HEK293 (cell line): ENCODE results near the gene WBP2NL.

ENCODE experiments used
- CTCF ChIA-PET: fragments of 350-600 bp; formaldehyde crosslinking; extraction: SDS; loops from one replicate; lab custom pipeline; 2021; ENCODE audit warnings: antibody characterized with exemption; lab: Yijun Ruan, JAX
- POLR2A ChIA-PET: fragments of 300-600 bp; formaldehyde crosslinking; extraction: SDS; loops from one replicate; lab custom pipeline; 2020; ENCODE audit warnings: antibody characterized with exemption, inconsistent platforms; lab: Yijun Ruan, JAX
- H3K27ac ChIP-seq: fragments of 200-500 bp; sonication (Bioruptor generic); 2 replicates; pipeline ENCODE4 v1.5.1; 2014; ENCODE audit warnings: low read depth, low read length, control low read depth, inconsistent platforms; ENCODE audit errors: extremely low read depth
- H3K36me3 ChIP-seq, 2 experiments: fragments of 200-500 bp in 1 of 2; sonication (Bioruptor generic) in 1 of 2; 1 replicate in 1 of 2; 2 replicates in 1 of 2; pipeline ENCODE4 v1.5.1; 2014 to 2017; ENCODE audit warnings: inconsistent platforms in 2 of 2, low read length in 2 of 2; ENCODE audit not compliant: control insufficient read depth in 2 of 2, insufficient read depth in 1 of 2
- H3K4me1 ChIP-seq: fragments of 200-500 bp; sonication (Bioruptor generic); 2 replicates; pipeline ENCODE4 v1.5.1; 2014; ENCODE audit warnings: mild to moderate bottlenecking, low read length, inconsistent platforms; ENCODE audit not compliant: control insufficient read depth, insufficient read depth
- H3K4me3 ChIP-seq: 2 replicates; pipeline ENCODE4 v1.5.1; 2011; ENCODE audit warnings: low read depth, mild to moderate bottlenecking, control low read depth, low read length, moderate library complexity
- H3K9me3 ChIP-seq: fragments of 200-500 bp; sonication (Bioruptor generic); 2 replicates; pipeline ENCODE4 v1.5.1; 2014; ENCODE audit warnings: low read depth, low read length, inconsistent platforms; ENCODE audit not compliant: control insufficient read depth, insufficient read depth
- PRDM1 ChIP-seq: fragments of 450-650 bp; formaldehyde crosslinking; IDR thresholded peaks from 2 replicates; pipeline ENCODE4; 2016; ENCODE audit warnings: missing biosample characterization, missing genetic modification characterization
- SP7 ChIP-seq: fragments of 450-650 bp; formaldehyde crosslinking; IDR thresholded peaks from 2 replicates; pipeline ENCODE4 v1.5.1; 2016; ENCODE audit warnings: missing biosample characterization, missing genetic modification characterization
- TCF7L2 ChIP-seq: IDR thresholded peaks from 2 replicates; pipeline ENCODE4 v1.6.1; 2011; ENCODE audit warnings: low read depth, mild to moderate bottlenecking, inconsistent platforms, low read length, moderate library complexity, borderline replicate concordance
- ZBTB17 ChIP-seq: fragments of 450-650 bp; formaldehyde crosslinking; IDR thresholded peaks from 2 replicates; pipeline ENCODE4 v1.5.1; 2016; ENCODE audit warnings: missing biosample characterization, missing genetic modification characterization
- ZBTB8A ChIP-seq: fragments of 450-650 bp; formaldehyde crosslinking; IDR thresholded peaks from 2 replicates; pipeline ENCODE4 v1.5.1; 2016; ENCODE audit warnings: missing biosample characterization, missing genetic modification characterization
- ZFP3 ChIP-seq: fragments of 450-650 bp; formaldehyde crosslinking; IDR thresholded peaks from 2 replicates; pipeline ENCODE4 v1.5.1; 2016; ENCODE audit warnings: low read depth, missing biosample characterization, missing genetic modification characterization
- ZNF184 ChIP-seq: fragments of 450-650 bp; IDR thresholded peaks from 2 replicates; pipeline ENCODE4 v1.5.1; 2018; ENCODE audit warnings: missing biosample characterization, mild to moderate bottlenecking, missing genetic modification characterization
- ZNF211 ChIP-seq: fragments of 450-650 bp; formaldehyde crosslinking; IDR thresholded peaks from 2 replicates; pipeline ENCODE4 v1.5.1; 2016; ENCODE audit warnings: low read depth, missing biosample characterization, missing genetic modification characterization
- ZNF214 ChIP-seq: fragments of 450-650 bp; formaldehyde crosslinking; IDR thresholded peaks from 2 replicates; pipeline ENCODE4 v1.5.1; 2017; ENCODE audit warnings: missing biosample characterization, mild to moderate bottlenecking, missing genetic modification characterization, borderline replicate concordance
- ZNF391 ChIP-seq: fragments of 450-650 bp; formaldehyde crosslinking; IDR thresholded peaks from 2 replicates; pipeline ENCODE4 v1.5.1; 2016; ENCODE audit warnings: low read depth, missing biosample characterization, missing genetic modification characterization, borderline replicate concordance
- ZNF530 ChIP-seq: fragments of 450-650 bp; formaldehyde crosslinking; IDR thresholded peaks from 2 replicates; pipeline ENCODE4 v1.5.1; 2016; ENCODE audit warnings: low read depth, missing biosample characterization, missing genetic modification characterization
- ZNF544 ChIP-seq: fragments of 450-650 bp; formaldehyde crosslinking; IDR thresholded peaks from 2 replicates; pipeline ENCODE4 v1.5.0; 2017; ENCODE audit warnings: missing biosample characterization, missing genetic modification characterization
- ZNF610 ChIP-seq: fragments of 450-650 bp; formaldehyde crosslinking; IDR thresholded peaks from 2 replicates; pipeline ENCODE4 v1.5.1; 2016; ENCODE audit warnings: missing biosample characterization, missing genetic modification characterization, borderline replicate concordance
- ZNF621 ChIP-seq: fragments of 450-650 bp; formaldehyde crosslinking; IDR thresholded peaks from 2 replicates; pipeline ENCODE4 v1.5.1; 2017; ENCODE audit warnings: missing biosample characterization, missing genetic modification characterization
- ZNF629 ChIP-seq: fragments of 450-650 bp; formaldehyde crosslinking; IDR thresholded peaks from 2 replicates; pipeline ENCODE4 v1.5.1; 2017; ENCODE audit warnings: missing biosample characterization, missing genetic modification characterization
- ZNF677 ChIP-seq: fragments of 450-650 bp; IDR thresholded peaks from 2 replicates; pipeline ENCODE4 v1.5.0; 2018; ENCODE audit warnings: missing biosample characterization, mild to moderate bottlenecking, missing genetic modification characterization, moderate library complexity
- ZNF830 ChIP-seq: fragments of 450-650 bp; IDR thresholded peaks from 2 replicates; pipeline ENCODE4 v1.5.0; 2018; ENCODE audit warnings: missing biosample characterization, missing genetic modification characterization, low read depth, mild to moderate bottlenecking, moderate library complexity
- ZNF843 ChIP-seq: fragments of 450-650 bp; formaldehyde crosslinking; IDR thresholded peaks from 2 replicates; pipeline ENCODE4 v1.5.1; 2016; ENCODE audit warnings: missing biosample characterization, missing genetic modification characterization
- ZSCAN16 ChIP-seq: fragments of 450-650 bp; formaldehyde crosslinking; IDR thresholded peaks from 2 replicates; pipeline ENCODE4 v1.5.1; 2016; ENCODE audit warnings: missing biosample characterization, missing genetic modification characterization
- ZSCAN30 ChIP-seq: fragments of 450-650 bp; IDR thresholded peaks from 2 replicates; pipeline ENCODE4 v1.5.1; 2018; ENCODE audit warnings: missing biosample characterization, mild to moderate bottlenecking, missing genetic modification characterization, moderate library complexity
- TF ChIP-seq, protein P1 (sequence below): fragments of 450-650 bp; formaldehyde crosslinking; IDR thresholded peaks from 2 replicates; pipeline ENCODE4 v1.5.1; 2016; ENCODE audit warnings: missing biosample characterization, missing genetic modification characterization
- TF ChIP-seq, protein P2 (sequence below): fragments of 450-650 bp; formaldehyde crosslinking; IDR thresholded peaks from 2 replicates; pipeline ENCODE4 v1.5.1; 2017; ENCODE audit warnings: missing biosample characterization, missing genetic modification characterization

WBP2NL gene

DNA sequence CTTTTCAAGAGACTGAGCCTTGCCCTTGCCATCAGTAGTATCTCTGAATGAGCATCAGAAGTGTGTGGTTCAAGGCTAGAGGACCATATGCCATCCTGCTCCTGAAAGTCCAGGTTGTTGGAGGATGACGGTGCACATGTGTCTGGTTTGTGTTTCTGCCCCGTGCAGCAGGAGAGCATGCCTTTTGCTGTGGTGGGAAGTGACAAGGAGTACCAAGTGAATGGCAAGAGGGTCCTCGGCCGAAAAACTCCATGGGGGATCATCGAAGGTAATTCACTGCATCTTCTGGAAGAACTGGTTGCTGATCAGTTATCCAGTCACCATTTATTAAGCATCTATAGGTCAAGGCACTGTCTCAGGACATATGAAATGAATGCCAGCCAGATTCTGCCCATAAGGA lies 6.1 kb upstream of the WBP2NL start:
- ChIA-PET CTCF (interaction anchor here (0.6 kb wide), 1 partner anchor 171 kb away, joined by 6 read pairs; no protein-coding TSS in a partner anchor), POLR2A (no interaction called here)
- Histone ChIP-seq H3K36me3 (peaks cover 0 to 18% of the 10 kb centered on the region in 2 experiments; a peak in 1 of 3 replicates), H3K27ac (no peak overlapping the region), H3K9me3 (no peaks in the 10 kb centered on the region), H3K4me3 (no peak overlapping the region), H3K4me1 (no peaks in the 10 kb centered on the region)
- TF ChIP-seq ZNF391 (tag by site-specific recombination): no peak
- TF ChIP-seq TCF7L2: no peak
- no peak for TF ChIP-seq ZSCAN30 (tag by site-specific recombination)
- no peak for TF ChIP-seq ZBTB8A (tag by site-specific recombination)
- TF ChIP-seq SP7: no peak
- TF ChIP-seq, protein P1, sequence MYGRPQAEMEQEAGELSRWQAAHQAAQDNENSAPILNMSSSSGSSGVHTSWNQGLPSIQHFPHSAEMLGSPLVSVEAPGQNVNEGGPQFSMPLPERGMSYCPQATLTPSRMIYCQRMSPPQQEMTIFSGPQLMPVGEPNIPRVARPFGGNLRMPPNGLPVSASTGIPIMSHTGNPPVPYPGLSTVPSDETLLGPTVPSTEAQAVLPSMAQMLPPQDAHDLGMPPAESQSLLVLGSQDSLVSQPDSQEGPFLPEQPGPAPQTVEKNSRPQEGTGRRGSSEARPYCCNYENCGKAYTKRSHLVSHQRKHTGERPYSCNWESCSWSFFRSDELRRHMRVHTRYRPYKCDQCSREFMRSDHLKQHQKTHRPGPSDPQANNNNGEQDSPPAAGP: no peak
- no peak for TF ChIP-seq ZNF610 (tag by site-specific recombination)
- no peak for TF ChIP-seq ZNF629 (tag by site-specific recombination)
- no peak for TF ChIP-seq ZBTB17 (tag by site-specific recombination)
- TF ChIP-seq ZSCAN16 (tag by site-specific recombination): no peak
- TF ChIP-seq ZFP3 (tag by site-specific recombination): no peak
- no peak for TF ChIP-seq ZNF830 (tag by site-specific recombination)
- TF ChIP-seq, protein P2, sequence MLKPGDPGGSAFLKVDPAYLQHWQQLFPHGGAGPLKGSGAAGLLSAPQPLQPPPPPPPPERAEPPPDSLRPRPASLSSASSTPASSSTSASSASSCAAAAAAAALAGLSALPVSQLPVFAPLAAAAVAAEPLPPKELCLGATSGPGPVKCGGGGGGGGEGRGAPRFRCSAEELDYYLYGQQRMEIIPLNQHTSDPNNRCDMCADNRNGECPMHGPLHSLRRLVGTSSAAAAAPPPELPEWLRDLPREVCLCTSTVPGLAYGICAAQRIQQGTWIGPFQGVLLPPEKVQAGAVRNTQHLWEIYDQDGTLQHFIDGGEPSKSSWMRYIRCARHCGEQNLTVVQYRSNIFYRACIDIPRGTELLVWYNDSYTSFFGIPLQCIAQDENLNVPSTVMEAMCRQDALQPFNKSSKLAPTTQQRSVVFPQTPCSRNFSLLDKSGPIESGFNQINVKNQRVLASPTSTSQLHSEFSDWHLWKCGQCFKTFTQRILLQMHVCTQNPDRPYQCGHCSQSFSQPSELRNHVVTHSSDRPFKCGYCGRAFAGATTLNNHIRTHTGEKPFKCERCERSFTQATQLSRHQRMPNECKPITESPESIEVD (tag by site-specific recombination): no peak
- TF ChIP-seq ZNF544 (tag by site-specific recombination): no peak
- TF ChIP-seq ZNF677 (tag by site-specific recombination): no peak
- no peak for TF ChIP-seq ZNF184 (tag by site-specific recombination)
- no peak for TF ChIP-seq ZNF211
- no peak for TF ChIP-seq ZNF214 (tag by site-specific recombination)

DNA sequence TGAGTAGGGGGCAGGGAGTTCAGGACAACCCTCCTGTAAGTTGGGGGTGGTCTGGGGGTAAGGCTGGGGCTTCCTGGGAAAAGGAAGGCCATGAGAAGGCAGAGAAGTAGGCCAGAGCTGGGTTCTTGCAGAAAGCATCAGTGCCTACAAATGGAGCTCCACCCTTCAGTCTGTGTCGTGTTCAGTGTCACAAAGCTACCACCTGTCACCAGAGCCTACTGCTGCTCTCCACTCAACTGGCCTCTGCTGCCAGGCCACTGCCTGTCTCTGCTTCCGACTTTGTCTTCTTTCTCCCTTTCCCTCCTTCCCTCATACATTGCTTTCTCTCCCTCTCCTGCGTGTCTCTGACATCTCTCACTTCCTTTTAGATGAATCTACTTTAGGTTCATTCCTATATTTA lies 3.4 kb upstream of the WBP2NL start:
- H3K36me3 ChIP-seq: peaks cover 0 to 15% of the 10 kb centered on the region in 2 experiments; a peak in 1 of 3 replicates
- CTCF ChIA-PET: interaction anchor here (0.7 to 0.9 kb wide), 2 partner anchors 8 to 449 kb away, joined by 3 to 5 read pairs; no protein-coding TSS in a partner anchor
- no peak overlapping the region for H3K27ac ChIP-seq
- POLR2A ChIA-PET: no interaction called here
- no peaks in the 10 kb centered on the region for H3K9me3 ChIP-seq
- no peaks in the 10 kb centered on the region for H3K4me1 ChIP-seq
- TF ChIP-seq PRDM1 (tag by site-specific recombination): peak; percentile 81
- TF ChIP-seq ZNF530 (tag by site-specific recombination): no peak
- H3K4me3 ChIP-seq: no peak overlapping the region

DNA sequence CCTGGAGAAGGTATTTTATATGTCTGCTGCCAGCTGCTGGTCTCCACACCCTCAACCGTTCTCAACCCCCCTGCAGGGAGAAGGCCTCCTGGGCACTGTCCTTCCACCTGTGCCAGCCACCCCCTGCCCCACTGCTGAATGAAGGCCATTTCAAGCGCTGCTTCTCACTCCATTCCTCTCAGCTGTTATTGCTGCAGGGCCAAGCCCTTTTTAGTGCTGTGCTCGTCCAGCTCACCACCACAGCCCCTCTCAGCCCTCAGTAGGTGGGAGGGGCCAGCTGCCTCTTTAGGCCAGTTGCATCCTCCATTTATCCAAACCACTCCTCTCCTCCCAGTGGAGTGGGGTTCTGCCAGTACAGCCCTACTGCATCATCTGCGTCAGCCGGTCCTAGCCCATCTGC lies 1.8 kb upstream of the WBP2NL start:
- no peaks in the 10 kb centered on the region for H3K4me1 ChIP-seq
- H3K4me3 ChIP-seq: no peak overlapping the region
- no peak overlapping the region for H3K27ac ChIP-seq
- ChIA-PET CTCF (no interaction called here), POLR2A (no interaction called here)
- TF ChIP-seq ZNF843: no peak
- no peak for TF ChIP-seq ZNF621 (tag by site-specific recombination)
- peaks cover 0 to 11% of the 10 kb centered on the region in 2 experiments; a peak in 1 of 3 replicates for H3K36me3 ChIP-seq
- H3K9me3 ChIP-seq: no peaks in the 10 kb centered on the region
